ENCODE measurements around the gene OSBPL6. TPM values are rescaled to one million over a fixed set of nuclear protein-coding genes. Genes with fewer than 3 reads are reported as not detected.

Gene OSBPL6
- total RNA-seq, 1 experiment from 2014 or later = 43.1 TPM

DNA sequence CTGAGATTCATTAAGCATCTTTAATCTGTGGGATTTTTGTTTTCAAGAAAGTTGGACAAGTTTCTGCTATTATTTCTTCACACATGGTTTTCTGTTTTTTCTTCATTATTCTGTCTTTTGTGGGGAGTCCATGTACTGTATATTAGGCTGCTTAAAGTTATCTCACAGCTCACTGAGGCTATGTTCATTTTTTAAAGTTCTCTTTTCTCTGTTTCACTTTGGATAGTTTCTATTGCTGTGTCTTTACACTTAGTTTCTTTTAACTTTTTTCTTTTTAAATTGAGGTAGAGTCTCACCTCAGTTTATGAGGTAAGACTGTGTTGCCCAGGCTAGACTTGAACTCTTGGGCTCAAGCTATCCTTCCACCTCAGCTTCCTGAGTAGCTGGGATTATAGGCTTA lies 8.6 kb downstream of the OSBPL6 start:
- peaks cover 7% of the 10 kb centered on the region for H3K36me3 Mint-ChIP-seq (ENCODE audit: insufficient read depth, unreplicated experiment)
- intact Hi-C loops (cut with micrococcal nuclease) = no loop called here
- no peaks in the 10 kb centered on the region for H3K9me3 Mint-ChIP-seq (ENCODE audit: unreplicated experiment)
- no TSS peak for BruUV-seq (replicated peaks)
- no peak overlapping the region for H3K27ac Mint-ChIP-seq (ENCODE audit: low read depth, unreplicated experiment)
- DNase-seq (ENCODE audit: unreplicated experiment) = no peak
- peaks cover 26% of the 10 kb centered on the region for H3K4me1 Mint-ChIP-seq (ENCODE audit: insufficient read depth, unreplicated experiment)
- ChIA-PET CTCF (interaction anchor here (0.7 kb wide), 1 partner anchor 117 kb away, joined by 3 read pairs; no protein-coding TSS in a partner anchor), POLR2A (interaction anchor here (0.6 to 1.6 kb wide), 2 partner anchors 8 to 16 kb away, joined by 4 to 7 read pairs; partner anchors contain the start of gene OSBPL6)
- H3K27me3 Mint-ChIP-seq (ENCODE audit: insufficient read depth, unreplicated experiment) = no peaks in the 10 kb centered on the region
- TF ChIP-seq, protein P1, sequence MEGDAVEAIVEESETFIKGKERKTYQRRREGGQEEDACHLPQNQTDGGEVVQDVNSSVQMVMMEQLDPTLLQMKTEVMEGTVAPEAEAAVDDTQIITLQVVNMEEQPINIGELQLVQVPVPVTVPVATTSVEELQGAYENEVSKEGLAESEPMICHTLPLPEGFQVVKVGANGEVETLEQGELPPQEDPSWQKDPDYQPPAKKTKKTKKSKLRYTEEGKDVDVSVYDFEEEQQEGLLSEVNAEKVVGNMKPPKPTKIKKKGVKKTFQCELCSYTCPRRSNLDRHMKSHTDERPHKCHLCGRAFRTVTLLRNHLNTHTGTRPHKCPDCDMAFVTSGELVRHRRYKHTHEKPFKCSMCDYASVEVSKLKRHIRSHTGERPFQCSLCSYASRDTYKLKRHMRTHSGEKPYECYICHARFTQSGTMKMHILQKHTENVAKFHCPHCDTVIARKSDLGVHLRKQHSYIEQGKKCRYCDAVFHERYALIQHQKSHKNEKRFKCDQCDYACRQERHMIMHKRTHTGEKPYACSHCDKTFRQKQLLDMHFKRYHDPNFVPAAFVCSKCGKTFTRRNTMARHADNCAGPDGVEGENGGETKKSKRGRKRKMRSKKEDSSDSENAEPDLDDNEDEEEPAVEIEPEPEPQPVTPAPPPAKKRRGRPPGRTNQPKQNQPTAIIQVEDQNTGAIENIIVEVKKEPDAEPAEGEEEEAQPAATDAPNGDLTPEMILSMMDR (IDR thresholded peaks at IDR 0.05; ENCODE audit: unreplicated experiment) = no peak
- no peak overlapping the region for H3K4me3 Mint-ChIP-seq (ENCODE audit: unreplicated experiment)

DNA sequence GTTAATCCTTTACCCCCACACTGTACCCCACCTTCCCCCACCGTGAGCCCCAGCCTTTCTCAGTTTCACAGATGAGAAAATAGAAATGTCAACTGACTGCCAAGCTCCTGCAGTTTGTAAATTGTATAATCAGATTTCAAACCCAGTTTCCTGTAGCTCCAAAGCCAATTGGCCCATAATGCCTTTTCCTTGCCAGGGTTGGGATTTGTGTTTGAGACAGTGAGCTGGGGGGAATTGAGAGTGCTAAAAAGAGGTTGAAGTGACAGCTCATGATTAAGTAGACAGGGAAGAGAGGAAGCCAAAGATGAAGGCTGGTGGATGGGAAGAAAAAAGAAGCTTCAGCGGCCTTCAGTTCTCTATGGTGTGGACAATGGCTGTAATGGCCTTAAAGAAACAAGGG lies 10.7 kb downstream of the OSBPL6 start:
- TF ChIP-seq, protein P1 (IDR thresholded peaks at IDR 0.05; ENCODE audit: unreplicated experiment) = no peak
- Mint-ChIP-seq H3K27ac (ENCODE audit: low read depth, unreplicated experiment) (no peak overlapping the region), H3K36me3 (ENCODE audit: insufficient read depth, unreplicated experiment) (peaks cover 12% of the 10 kb centered on the region), H3K9me3 (ENCODE audit: unreplicated experiment) (no peaks in the 10 kb centered on the region), H3K27me3 (ENCODE audit: insufficient read depth, unreplicated experiment) (no peaks in the 10 kb centered on the region), H3K4me1 (ENCODE audit: insufficient read depth, unreplicated experiment) (peaks cover 23% of the 10 kb centered on the region), H3K4me3 (ENCODE audit: unreplicated experiment) (no peak overlapping the region)
- no peak for DNase-seq (ENCODE audit: unreplicated experiment)
- CTCF ChIA-PET = interaction anchor here (0.5 to 0.7 kb wide), 2 partner anchors 18 to 254 kb away, joined by 3 to 4 read pairs; no protein-coding TSS in a partner anchor
- BruUV-seq (replicated peaks) = no TSS peak
- intact Hi-C loops (cut with micrococcal nuclease) = no loop called here
- POLR2A ChIA-PET = interaction anchor here (0.5 to 4.3 kb wide), 5 partner anchors 10 to 44 kb away, joined by 4 to 25 read pairs (median 4); partner anchors contain the start of gene OSBPL6

DNA sequence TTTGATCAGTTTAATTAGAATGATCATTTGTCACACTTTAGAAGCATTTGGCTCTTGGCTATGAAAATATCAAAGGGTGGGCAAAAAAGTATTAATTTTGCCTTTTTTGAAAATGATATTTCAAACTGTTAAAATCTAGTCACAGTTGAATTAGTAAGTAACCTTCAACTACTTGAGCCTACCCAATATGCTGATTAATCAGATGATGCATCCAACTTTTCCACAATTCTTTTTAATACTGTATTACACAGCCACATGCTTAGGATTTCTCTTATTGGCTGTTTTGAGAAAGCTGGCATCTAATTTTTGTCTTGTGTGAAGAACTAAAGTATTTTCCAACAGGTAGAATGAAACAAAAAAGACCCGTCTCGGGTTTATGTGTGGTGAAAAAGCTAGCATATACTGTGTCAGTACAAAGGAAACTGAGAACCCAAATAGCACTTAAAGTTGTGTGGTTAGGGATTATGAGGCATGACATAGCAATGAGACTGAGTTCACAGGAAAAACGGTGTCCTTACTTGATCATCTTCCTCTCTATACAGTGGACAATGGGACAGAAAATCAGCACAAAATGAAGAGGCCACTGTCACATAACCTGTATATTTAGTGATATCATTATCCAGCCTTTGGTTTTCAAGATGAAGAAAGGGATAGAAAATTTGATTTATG lies 11.7 kb downstream of the OSBPL6 start:
- Mint-ChIP-seq H3K36me3 (ENCODE audit: insufficient read depth, unreplicated experiment) (peaks cover 12% of the 10 kb centered on the region), H3K27me3 (ENCODE audit: insufficient read depth, unreplicated experiment) (no peaks in the 10 kb centered on the region), H3K4me3 (ENCODE audit: unreplicated experiment) (no peak overlapping the region), H3K4me1 (ENCODE audit: insufficient read depth, unreplicated experiment) (peaks cover 23% of the 10 kb centered on the region), H3K27ac (ENCODE audit: low read depth, unreplicated experiment) (no peak overlapping the region), H3K9me3 (ENCODE audit: unreplicated experiment) (no peaks in the 10 kb centered on the region)
- BruUV-seq (replicated peaks) = no TSS peak
- DNase-seq (ENCODE audit: unreplicated experiment) = no peak
- TF ChIP-seq, protein P1 (IDR thresholded peaks at IDR 0.05; ENCODE audit: unreplicated experiment) = no peak
- ChIA-PET POLR2A (interaction anchor here (0.6 to 4.3 kb wide), 5 partner anchors 11 to 212 kb away, joined by 3 to 25 read pairs (median 4); partner anchors contain the start of gene OSBPL6), CTCF (interaction anchor here (0.8 to 1.3 kb wide), 3 partner anchors 62 to 213 kb away, joined by 3 read pairs; no protein-coding TSS in a partner anchor)
- intact Hi-C loops (cut with micrococcal nuclease) = no loop called here

DNA sequence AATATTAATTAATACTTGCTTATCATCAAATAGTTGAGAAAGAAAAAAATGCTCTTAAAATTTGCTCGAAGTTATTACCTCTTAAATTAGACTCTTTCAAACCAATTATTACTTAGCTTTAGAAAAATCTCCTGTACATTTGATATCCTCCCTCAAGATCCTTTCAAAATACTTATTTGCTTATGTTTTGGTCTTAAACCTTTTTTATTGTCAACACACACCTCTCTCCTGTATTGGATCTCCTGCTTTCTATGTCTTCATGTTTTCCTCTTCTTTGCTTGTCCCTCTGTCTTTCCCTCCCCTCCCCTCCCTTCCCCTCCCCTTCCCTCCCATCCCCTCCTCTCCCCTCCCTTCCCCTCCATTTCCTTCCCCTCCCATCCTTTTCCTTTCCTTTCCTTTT lies 14.0 kb downstream of the OSBPL6 start:
- BruUV-seq (replicated peaks) = no TSS peak
- no peak overlapping the region for H3K4me3 Mint-ChIP-seq (ENCODE audit: unreplicated experiment)
- CTCF ChIA-PET = interaction anchor here (0.6 to 2.1 kb wide), 8 partner anchors 8 to 265 kb away, joined by 3 to 6 read pairs (median 3); no protein-coding TSS in a partner anchor
- peaks cover 5% of the 10 kb centered on the region for H3K36me3 Mint-ChIP-seq (ENCODE audit: insufficient read depth, unreplicated experiment)
- intact Hi-C loops (cut with micrococcal nuclease) = no loop called here
- H3K27ac Mint-ChIP-seq (ENCODE audit: low read depth, unreplicated experiment) = no peak overlapping the region
- TF ChIP-seq, protein P1 (IDR thresholded peaks at IDR 0.05; ENCODE audit: unreplicated experiment) = no peak
- no peaks in the 10 kb centered on the region for H3K27me3 Mint-ChIP-seq (ENCODE audit: insufficient read depth, unreplicated experiment)
- peaks cover 20% of the 10 kb centered on the region for H3K4me1 Mint-ChIP-seq (ENCODE audit: insufficient read depth, unreplicated experiment)
- POLR2A ChIA-PET = interaction anchor here (0.8 to 4.3 kb wide), 2 partner anchors 13 to 26 kb away, joined by 3 to 25 read pairs; partner anchors contain the start of gene OSBPL6
- no peak for DNase-seq (ENCODE audit: unreplicated experiment)
- H3K9me3 Mint-ChIP-seq (ENCODE audit: unreplicated experiment) = no peaks in the 10 kb centered on the region

Data from MCF 10A (cell line).